ENCODE results near the gene TCP1.

DNA sequence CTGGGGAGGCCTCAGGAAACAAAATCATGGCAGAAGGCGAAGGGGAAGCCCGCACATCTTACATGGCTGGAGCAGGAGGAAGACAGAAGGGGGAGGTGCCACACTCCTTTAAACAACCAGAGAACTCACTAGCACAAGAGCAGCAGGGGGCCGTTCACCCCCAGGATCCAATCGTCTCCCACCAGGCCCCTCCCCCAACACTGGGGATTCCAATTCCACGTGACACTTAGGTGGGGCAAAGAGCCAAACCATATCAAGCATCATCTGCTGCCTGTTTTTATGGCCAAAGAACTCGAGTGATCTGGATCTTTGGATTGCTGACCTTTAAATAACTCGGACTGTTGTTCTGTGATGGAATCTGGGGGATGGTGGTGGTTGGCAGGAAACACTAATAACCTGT lies 38.7 kb upstream of the TCP1 start:
- TF ChIP-seq, protein P1, sequence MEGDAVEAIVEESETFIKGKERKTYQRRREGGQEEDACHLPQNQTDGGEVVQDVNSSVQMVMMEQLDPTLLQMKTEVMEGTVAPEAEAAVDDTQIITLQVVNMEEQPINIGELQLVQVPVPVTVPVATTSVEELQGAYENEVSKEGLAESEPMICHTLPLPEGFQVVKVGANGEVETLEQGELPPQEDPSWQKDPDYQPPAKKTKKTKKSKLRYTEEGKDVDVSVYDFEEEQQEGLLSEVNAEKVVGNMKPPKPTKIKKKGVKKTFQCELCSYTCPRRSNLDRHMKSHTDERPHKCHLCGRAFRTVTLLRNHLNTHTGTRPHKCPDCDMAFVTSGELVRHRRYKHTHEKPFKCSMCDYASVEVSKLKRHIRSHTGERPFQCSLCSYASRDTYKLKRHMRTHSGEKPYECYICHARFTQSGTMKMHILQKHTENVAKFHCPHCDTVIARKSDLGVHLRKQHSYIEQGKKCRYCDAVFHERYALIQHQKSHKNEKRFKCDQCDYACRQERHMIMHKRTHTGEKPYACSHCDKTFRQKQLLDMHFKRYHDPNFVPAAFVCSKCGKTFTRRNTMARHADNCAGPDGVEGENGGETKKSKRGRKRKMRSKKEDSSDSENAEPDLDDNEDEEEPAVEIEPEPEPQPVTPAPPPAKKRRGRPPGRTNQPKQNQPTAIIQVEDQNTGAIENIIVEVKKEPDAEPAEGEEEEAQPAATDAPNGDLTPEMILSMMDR (IDR thresholded peaks at IDR 0.05), result no peak
- no peak for TF ChIP-seq SIN3A (IDR thresholded peaks at IDR 0.05; ENCODE audit: borderline replicate concordance, insufficient read depth, low read depth, low read length)
- no peak for TF ChIP-seq TCF7L2 (IDR thresholded peaks at IDR 0.05; ENCODE audit: low read depth, low read length)
- TF ChIP-seq, protein P2, sequence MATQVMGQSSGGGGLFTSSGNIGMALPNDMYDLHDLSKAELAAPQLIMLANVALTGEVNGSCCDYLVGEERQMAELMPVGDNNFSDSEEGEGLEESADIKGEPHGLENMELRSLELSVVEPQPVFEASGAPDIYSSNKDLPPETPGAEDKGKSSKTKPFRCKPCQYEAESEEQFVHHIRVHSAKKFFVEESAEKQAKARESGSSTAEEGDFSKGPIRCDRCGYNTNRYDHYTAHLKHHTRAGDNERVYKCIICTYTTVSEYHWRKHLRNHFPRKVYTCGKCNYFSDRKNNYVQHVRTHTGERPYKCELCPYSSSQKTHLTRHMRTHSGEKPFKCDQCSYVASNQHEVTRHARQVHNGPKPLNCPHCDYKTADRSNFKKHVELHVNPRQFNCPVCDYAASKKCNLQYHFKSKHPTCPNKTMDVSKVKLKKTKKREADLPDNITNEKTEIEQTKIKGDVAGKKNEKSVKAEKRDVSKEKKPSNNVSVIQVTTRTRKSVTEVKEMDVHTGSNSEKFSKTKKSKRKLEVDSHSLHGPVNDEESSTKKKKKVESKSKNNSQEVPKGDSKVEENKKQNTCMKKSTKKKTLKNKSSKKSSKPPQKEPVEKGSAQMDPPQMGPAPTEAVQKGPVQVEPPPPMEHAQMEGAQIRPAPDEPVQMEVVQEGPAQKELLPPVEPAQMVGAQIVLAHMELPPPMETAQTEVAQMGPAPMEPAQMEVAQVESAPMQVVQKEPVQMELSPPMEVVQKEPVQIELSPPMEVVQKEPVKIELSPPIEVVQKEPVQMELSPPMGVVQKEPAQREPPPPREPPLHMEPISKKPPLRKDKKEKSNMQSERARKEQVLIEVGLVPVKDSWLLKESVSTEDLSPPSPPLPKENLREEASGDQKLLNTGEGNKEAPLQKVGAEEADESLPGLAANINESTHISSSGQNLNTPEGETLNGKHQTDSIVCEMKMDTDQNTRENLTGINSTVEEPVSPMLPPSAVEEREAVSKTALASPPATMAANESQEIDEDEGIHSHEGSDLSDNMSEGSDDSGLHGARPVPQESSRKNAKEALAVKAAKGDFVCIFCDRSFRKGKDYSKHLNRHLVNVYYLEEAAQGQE (IDR thresholded peaks at IDR 0.05; ENCODE audit: insufficient read depth in 1 of 2, low read depth in 2 of 2, low read length in 1 of 2), result no peak
